NCI-H1092 treated with DMSO at 0.1 percent for 48 hours (cell line): Measurements from ENCODE around the gene ECI2.
"Not testable (repeated sequence)": the region's sequence is repeated elsewhere in the genome, so short reads cannot be mapped to it uniquely, and the experiment has no call there.

Experiments
- DNase-seq: peaks from one replicate; lab custom pipeline; 2025; lab: John Stamatoyannopoulos, UW

Gene ECI2

DNA sequence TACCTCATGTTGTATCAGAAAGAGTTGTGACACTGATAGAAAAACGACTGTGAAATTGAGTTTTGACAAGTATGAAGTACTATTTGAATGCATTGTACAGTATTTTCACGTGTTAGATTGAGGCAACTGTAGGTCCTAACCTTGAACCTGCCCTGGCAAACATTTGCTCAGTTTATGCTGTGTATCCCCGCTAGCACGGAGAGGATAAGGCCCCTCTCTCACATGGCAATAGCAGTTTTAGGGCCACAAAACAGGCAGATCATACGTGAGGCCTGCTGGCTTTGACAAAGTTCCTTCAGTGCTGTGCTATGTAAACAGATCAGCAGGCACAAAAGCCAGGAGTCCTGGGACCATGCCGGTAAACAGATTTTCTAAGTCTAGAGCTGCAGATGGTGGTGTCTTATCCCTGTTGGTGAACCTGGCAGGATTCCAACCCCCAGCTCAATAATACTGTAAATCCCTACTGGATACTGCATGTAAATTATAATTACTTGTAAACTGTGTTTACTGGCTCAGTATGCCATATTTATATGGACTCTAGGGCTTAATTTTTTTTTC, 32.6 kb downstream of the ECI2 start:
- DNase-seq = no peak

DNA sequence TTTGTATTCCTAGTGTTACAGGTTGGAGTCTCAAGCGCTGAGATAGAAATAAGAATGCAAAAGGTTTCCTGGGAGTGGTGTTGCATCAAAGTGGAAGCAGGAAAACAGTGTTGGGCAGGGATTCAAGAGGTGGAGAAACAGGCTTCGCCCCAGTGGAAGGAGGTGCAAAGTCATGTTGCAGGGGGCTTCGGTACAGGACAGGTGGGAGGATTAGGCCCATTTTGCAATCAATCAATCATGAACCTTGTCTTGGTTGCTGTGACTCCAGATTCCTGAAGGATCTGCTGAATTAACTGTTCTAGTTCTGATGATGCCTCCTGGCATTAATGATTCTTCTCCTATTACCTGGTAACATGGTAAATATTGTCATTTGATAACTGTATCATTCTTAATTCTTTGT, 34.1 kb downstream of the ECI2 start:
- no peak for DNase-seq

DNA sequence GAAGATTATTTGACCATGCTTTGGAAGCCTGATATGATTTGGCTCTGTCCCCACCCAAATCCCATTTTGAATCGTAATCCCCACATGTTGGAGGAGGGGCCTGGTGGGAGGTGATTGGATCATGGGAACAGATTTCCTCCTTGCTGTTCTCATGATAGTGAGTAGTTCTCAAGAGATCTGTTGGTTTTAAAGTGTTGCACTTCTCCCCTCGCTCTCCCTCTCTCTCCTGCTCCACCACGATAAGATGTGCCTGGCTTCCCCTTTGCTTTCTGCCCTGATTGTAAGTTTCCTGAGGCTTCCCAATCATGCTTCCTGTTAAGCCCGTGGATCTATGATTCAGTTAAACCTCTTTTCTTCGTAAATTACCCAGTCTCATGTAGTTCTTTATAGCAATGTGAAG, 34.7 kb downstream of the ECI2 start:
- no peak for DNase-seq

DNA sequence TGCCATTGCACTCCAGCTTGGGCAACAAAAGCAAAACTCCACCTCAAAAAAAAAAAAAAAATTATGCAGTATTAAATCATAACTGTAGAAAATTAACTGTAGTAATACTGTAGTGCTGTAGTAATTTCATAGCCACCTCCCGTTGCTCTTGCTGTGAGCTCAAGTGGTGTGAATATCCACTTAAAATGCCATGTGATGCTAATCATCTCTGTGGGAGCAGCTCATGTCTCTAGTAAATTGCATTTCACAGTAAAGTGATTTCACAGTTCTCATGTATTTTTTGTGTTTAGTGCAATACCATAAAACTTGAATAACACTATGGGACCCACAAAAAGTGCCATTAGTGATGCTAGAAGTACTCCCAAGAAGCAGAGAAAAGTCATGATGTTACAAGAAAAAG, 42.1 kb downstream of the ECI2 start:
- no peak for DNase-seq

GRCh38 chr6:4091941-4092340, 43.4 kb downstream of the ECI2 start:
- no peak for DNase-seq

GRCh38 chr6:4090043-4090442, 45.3 kb downstream of the ECI2 start:
- DNase-seq = not testable (repeated sequence)

DNA sequence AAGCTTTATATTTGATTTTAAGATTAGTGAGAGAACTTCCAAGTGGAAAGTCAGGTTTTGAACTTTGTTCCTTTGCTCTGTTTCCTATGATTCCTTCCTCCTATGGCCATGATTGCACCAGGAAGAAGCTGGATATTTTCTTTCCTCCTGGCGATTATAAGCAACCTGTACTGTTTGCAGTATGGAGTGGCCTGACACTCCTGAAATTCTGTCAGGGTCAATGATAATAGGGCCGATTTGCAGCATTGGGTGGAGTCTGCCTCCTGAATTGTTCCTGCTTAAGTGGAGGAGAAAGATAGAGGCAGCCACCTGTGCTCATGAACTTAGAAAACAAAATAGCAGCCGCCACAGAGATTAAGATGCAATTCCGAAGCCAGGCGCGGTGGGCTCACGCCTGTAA, 46.7 kb downstream of the ECI2 start:
- DNase-seq = no peak

DNA sequence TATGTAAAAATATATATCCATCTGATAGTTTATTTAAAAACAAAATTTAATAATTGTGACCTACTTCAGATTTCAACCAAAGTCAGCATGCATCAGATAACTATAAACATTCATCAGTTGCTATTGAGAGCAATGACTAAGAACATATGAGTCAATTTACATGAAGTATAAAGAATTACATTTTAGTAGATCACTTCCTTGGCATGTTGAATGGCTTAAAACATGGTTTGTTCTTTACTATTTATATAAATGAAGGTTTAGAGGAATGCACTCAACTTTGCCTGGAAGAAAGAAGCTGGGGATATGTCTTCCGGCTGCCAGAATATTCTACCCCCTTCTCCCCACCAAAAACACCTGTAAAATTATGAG, 50.1 kb downstream of the ECI2 start:
- DNase-seq = no peak

GRCh38 chr6:4084444-4085331, 50.7 kb downstream of the ECI2 start:
- DNase-seq = no peak

DNA sequence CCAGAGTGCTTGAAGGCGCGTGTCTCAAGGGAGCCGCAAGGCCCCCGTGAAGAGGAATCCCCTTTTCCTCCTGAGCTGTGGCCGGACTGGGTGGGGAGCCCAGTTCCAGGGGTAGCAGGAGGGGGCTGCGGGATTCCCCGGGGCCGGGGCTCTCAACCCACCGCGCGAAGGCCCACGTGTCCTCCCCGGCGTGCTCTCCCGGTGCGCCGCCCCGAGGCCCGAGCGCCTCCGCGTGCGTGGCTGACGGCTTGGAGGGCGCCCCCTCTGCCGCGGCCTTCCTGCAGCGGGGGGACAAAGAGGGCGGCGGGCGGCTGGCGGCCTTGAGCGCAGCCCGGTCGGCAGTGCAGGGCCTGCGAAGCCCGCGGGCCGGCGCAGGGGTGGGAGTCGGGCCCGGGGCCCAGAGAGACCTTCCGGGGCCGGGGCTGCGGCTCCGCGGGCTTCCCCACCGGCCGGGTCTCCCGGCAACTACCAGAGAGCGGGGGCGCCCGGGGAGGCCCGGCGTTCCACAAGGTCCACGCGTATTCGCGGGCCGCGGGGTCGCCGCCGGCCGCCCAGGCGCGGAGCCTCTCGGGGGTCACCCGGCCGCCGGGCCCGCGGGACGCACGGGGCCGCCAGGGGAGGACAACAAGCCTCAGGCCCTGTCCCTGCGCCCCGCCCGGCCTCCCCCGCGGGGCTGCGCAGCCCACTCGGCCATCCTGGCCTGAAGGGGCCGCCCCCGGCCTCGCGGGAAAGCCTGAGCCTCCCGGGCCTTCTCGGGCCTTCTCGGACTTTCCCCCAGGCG, 56.5 kb downstream of the ECI2 start, which contains the start of gene FAM217A:
FAM217A (minus strand) TSS at position 447 of the 781 bp plus-strand sequence. CDS start 1,723 bp downstream, outside the sequence.
- no peak for DNase-seq

DNA sequence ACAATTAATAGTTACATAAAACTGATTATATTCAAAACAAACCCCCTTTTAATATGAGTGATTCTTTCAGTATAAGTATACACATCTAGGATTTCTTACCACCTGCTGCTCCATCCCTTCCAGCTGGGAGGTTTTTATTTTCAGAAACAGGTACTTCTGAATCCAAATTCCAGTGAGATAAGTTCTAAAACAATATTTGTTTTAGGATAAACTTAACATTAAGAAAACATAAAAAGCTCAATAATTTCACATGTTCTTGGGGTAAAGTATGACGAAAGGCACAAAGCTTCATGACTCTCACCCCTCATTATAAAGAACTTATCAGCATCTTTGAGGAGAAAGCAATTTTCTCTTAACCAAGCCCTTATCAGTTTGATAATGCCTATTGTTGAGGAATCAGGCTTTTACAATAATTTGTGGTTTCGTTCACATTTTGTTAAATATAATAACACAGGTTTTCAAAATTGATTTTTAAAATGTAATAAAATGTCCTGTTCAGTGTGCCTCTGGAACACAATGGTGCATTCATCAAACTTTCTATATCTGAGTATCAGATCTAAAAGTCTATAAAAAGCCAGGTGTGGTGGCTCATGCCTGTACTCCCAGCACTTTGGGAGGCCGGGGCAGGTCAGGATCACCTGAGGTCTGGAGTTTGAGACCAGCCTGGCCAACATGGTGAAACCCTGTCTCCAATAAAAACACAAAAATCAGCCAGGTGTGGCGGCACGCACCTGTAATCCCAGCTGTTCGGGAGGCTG, 60.7 kb downstream of the ECI2 start:
- DNase-seq = no peak

DNA sequence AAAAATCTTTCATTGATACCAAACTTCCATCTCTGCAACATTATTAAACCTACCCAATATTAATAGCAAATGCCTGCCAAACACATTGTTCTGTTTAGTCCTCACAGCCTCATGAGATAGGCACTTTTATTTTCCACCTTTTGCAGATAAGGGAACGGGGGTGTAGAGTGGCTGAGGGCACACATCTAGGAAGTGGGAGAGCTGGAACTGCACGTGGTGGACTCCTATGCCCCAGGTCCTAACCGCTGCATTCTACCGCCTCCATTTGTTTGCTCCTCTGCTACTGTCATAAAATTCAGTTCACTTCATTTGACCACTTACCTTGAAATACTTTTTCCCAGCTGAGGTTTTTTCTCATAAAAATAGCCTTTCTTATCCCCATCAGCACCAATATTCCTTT, 64.0 kb downstream of the ECI2 start:
- no peak for DNase-seq

DNA sequence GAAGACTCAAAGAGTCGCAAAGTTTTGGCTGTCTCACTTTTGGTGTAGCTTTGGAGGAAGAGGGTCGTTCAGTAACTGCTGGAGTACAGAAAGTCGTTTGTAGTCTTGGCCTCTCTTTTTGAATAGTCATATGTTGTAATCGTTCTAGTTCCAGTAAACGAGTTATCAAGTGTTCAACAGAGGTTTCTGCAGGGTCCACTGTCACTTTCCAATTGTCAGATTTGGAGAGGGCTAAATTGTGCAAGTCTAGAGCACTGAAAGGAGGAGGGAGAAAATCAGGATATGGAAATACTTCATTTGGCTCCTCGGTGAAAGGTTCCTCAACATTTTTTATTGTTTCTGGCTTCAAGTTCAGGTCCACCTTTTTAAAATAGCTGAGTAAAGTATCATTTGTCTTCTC, 66.2 kb downstream of the ECI2 start:
- no peak for DNase-seq

DNA sequence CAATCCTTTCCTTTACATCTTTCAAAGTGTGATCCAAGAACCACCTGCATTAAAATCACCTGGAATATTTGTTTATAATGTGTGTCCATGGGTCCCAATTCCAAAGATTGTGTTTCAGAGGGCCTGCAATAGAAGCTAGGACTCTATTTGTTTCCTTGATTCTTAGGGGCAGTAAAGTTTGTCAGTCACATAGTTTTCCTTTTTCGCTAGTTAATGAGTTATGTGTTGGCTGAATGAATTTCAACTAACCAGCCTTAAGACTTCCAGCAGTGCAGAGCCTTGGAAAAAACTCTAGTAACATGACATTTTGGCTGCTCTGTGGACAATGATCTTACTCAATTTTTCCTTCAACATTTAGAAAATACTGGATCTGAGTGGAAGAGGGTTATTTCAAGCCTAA, 67.7 kb downstream of the ECI2 start:
- no peak for DNase-seq

- DNase-seq = no peak
These were observed 69.2 kb downstream of the ECI2 start for GRCh38 chr6:4066029-4066755.
